ENCODE data around the gene AGPAT3. TPM values are rescaled to one million over a fixed set of nuclear protein-coding genes. Genes with fewer than 3 reads are reported as not detected.

Gene AGPAT3
- total and polyA plus RNA-seq, 10 of the 15 experiments (the other 5 are each of a cell fraction or from before 2014, with no cell fraction given) = 1.2 to 110 (median 30.8) TPM

DNA sequence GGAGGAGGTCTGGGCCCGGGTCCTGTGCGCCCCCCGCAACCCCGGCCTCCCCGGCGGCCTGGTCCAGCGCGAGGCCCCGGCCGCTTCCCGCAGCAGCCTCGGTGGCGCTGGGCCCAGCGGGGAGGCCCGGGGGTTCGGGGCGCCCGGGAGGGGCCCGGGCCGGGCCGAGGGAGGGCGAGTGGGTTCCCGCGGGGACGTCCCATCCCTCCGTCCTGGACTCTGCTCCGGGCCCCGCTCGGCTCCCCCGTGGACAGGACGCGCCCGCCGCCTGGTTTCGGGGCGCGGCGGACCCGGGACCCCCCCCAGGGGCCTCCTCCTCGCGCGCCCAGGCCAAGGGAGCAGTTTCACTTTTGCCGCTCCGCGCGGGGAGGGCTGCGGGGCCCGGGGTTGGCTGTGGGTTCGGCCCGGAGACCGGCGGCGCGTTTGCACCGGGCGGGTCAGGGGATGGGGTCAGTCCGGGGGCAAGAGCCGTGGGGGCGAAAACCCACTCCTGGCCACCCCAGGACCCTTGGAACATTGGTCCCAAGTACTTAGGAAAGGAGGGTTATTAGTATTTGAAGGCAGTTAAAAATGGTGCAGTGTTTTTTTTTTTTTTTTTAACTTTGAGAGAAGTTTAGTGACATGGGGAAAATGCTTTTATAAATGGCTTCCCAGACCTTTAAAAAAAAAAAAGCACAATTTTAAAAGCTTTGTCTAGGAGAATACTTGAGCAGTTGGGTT, 677 bp downstream of the AGPAT3 start (continued):
- peak; percentile 92 for TF ChIP-seq GATAD2B (conservative IDR thresholded peaks at IDR 0.05; ENCODE audit: low read depth)
- peak; percentile 68; the same call in 1 of the 2 replicates for TF ChIP-seq LARP7 (IDR thresholded peaks at IDR 0.05)
- TF ChIP-seq, protein P1, sequence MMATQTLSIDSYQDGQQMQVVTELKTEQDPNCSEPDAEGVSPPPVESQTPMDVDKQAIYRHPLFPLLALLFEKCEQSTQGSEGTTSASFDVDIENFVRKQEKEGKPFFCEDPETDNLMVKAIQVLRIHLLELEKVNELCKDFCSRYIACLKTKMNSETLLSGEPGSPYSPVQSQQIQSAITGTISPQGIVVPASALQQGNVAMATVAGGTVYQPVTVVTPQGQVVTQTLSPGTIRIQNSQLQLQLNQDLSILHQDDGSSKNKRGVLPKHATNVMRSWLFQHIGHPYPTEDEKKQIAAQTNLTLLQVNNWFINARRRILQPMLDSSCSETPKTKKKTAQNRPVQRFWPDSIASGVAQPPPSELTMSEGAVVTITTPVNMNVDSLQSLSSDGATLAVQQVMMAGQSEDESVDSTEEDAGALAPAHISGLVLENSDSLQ (IDR thresholded peaks at IDR 0.05) = no peak
- TF ChIP-seq STAT3 (IDR thresholded peaks at IDR 0.05; ENCODE audit: low read depth, low read length) = no peak
- TF ChIP-seq, protein P2, sequence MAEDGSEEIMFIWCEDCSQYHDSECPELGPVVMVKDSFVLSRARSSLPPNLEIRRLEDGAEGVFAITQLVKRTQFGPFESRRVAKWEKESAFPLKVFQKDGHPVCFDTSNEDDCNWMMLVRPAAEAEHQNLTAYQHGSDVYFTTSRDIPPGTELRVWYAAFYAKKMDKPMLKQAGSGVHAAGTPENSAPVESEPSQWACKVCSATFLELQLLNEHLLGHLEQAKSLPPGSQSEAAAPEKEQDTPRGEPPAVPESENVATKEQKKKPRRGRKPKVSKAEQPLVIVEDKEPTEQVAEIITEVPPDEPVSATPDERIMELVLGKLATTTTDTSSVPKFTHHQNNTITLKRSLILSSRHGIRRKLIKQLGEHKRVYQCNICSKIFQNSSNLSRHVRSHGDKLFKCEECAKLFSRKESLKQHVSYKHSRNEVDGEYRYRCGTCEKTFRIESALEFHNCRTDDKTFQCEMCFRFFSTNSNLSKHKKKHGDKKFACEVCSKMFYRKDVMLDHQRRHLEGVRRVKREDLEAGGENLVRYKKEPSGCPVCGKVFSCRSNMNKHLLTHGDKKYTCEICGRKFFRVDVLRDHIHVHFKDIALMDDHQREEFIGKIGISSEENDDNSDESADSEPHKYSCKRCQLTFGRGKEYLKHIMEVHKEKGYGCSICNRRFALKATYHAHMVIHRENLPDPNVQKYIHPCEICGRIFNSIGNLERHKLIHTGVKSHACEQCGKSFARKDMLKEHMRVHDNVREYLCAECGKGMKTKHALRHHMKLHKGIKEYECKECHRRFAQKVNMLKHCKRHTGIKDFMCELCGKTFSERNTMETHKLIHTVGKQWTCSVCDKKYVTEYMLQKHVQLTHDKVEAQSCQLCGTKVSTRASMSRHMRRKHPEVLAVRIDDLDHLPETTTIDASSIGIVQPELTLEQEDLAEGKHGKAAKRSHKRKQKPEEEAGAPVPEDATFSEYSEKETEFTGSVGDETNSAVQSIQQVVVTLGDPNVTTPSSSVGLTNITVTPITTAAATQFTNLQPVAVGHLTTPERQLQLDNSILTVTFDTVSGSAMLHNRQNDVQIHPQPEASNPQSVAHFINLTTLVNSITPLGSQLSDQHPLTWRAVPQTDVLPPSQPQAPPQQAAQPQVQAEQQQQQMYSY (CRISPR knock-in tag; IDR thresholded peaks at IDR 0.05) = no peak
- TF ChIP-seq, protein P3, sequence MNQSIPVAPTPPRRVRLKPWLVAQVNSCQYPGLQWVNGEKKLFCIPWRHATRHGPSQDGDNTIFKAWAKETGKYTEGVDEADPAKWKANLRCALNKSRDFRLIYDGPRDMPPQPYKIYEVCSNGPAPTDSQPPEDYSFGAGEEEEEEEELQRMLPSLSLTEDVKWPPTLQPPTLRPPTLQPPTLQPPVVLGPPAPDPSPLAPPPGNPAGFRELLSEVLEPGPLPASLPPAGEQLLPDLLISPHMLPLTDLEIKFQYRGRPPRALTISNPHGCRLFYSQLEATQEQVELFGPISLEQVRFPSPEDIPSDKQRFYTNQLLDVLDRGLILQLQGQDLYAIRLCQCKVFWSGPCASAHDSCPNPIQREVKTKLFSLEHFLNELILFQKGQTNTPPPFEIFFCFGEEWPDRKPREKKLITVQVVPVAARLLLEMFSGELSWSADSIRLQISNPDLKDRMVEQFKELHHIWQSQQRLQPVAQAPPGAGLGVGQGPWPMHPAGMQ (IDR thresholded peaks at IDR 0.05; ENCODE audit: borderline replicate concordance) = no peak
- TF ChIP-seq MTA2 (IDR thresholded peaks at IDR 0.05; ENCODE audit: low read depth) = no peak
- peak; percentile 69; the same call in 1 of the 2 replicates for TF ChIP-seq DPF2 (IDR thresholded peaks at IDR 0.05)
- peak; percentile 69 for TF ChIP-seq NR2F1 (conservative IDR thresholded peaks at IDR 0.05)
- TF ChIP-seq, protein P4, sequence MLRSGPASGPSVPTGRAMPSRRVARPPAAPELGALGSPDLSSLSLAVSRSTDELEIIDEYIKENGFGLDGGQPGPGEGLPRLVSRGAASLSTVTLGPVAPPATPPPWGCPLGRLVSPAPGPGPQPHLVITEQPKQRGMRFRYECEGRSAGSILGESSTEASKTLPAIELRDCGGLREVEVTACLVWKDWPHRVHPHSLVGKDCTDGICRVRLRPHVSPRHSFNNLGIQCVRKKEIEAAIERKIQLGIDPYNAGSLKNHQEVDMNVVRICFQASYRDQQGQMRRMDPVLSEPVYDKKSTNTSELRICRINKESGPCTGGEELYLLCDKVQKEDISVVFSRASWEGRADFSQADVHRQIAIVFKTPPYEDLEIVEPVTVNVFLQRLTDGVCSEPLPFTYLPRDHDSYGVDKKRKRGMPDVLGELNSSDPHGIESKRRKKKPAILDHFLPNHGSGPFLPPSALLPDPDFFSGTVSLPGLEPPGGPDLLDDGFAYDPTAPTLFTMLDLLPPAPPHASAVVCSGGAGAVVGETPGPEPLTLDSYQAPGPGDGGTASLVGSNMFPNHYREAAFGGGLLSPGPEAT (IDR thresholded peaks at IDR 0.05; ENCODE audit: low read depth) = no peak
- TF ChIP-seq, protein P5, sequence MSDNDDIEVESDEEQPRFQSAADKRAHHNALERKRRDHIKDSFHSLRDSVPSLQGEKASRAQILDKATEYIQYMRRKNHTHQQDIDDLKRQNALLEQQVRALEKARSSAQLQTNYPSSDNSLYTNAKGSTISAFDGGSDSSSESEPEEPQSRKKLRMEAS (IDR thresholded peaks at IDR 0.05; ENCODE audit: low read depth, low read length) = 0 out of 2 replicates have a peak, but pooled peaks have one; percentile 13
- peak; percentile 71 for TF ChIP-seq BACH1 (IDR thresholded peaks at IDR 0.05; ENCODE audit: borderline replicate concordance)
- TF ChIP-seq, protein P6, sequence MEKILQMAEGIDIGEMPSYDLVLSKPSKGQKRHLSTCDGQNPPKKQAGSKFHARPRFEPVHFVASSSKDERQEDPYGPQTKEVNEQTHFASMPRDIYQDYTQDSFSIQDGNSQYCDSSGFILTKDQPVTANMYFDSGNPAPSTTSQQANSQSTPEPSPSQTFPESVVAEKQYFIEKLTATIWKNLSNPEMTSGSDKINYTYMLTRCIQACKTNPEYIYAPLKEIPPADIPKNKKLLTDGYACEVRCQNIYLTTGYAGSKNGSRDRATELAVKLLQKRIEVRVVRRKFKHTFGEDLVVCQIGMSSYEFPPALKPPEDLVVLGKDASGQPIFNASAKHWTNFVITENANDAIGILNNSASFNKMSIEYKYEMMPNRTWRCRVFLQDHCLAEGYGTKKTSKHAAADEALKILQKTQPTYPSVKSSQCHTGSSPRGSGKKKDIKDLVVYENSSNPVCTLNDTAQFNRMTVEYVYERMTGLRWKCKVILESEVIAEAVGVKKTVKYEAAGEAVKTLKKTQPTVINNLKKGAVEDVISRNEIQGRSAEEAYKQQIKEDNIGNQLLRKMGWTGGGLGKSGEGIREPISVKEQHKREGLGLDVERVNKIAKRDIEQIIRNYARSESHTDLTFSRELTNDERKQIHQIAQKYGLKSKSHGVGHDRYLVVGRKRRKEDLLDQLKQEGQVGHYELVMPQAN (conservative IDR thresholded peaks at IDR 0.05) = 0 out of 2 replicates have a peak, but pooled peaks have one; percentile 45
- TF ChIP-seq EP300 (IDR thresholded peaks at IDR 0.05; ENCODE audit: borderline replicate concordance in 1 of 2, control insufficient read depth in 1 of 2, low read depth in 2 of 2, low read length in 2 of 2) = no peak
- peak; percentile 26; the same call in 1 of the 2 replicates for TF ChIP-seq ZNF384 (IDR thresholded peaks at IDR 0.05; ENCODE audit: borderline replicate concordance, low read depth, low read length)
- TF ChIP-seq ZNF217 (IDR thresholded peaks at IDR 0.05) = 0 out of 2 replicates have a peak, but pooled peaks have one; percentile 29
- no peak for TF ChIP-seq YY1 (IDR thresholded peaks at IDR 0.05; ENCODE audit: low read depth, low read length)
- TF ChIP-seq SMAD5 (IDR thresholded peaks at IDR 0.05; ENCODE audit: low read depth) = no peak
- TF ChIP-seq ZNF24 (IDR thresholded peaks at IDR 0.05) = 0 out of 2 replicates have a peak, but pooled peaks have one; percentile 59
